GM19324 (cell line): ENCODE results near the gene NSD1.

Source experiments
- ATAC-seq: cut with Tn5 transposase; IDR thresholded peaks from one replicate; pipeline ENCODE4 v1.9.1; 2021; ENCODE audit warnings: mild to moderate bottlenecking, moderate library complexity; ENCODE audit not compliant: unreplicated experiment, low FRiP score

The NSD1 gene

DNA sequence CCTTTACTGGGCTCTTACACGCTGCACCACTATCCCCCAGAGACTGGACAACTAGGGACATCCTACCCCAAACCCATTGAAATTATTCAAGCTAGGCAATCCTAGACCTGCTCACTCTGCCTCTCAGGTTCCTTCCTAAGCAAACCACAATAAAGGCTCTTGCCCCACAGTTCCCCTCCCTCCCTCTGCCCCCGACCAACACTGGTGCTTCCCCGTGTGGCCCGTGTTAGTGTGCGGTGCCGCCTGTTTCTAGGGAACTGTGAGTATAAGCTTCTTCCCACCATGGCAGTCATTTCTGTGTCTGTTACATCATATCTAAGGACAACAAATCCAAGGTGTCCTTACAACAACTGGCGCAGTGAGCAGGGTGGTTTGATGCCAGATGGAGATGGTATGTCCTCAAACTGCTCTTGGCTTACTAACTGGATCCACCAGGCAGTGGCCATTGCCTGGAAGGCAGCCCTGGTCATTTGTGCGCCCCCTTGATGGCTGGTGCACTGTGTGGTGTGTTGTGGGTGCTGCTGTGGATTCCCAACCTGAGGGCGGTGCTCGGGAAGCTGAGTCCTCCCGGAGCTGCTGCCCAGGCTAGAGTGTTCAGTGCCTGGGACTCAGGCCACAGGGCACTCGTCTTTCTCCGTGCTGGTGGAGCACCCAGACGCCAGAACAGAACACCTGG lies 186.5 kb downstream of the NSD1 start:
- ATAC-seq, result no peak

DNA sequence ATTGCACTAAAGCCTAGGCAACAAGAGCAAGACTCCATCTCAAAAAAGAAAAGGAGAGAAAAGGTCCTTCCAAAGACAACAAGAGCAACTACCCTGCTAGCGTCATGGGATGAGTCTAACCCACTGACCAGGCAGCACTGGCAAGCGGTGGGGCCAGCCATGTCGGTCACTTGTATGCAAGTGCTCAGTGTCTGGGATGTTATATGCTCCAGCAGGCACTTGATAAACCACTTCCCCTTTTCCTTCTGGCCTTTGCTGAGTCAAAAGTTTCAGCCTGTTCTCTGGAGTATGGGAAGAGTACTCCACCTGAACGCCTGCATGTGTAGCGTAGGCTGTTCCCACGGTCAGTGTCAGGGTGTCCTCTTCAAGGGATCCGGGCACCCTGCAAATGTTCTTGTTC lies 187.3 kb downstream of the NSD1 start:
- ATAC-seq, result no peak

DNA sequence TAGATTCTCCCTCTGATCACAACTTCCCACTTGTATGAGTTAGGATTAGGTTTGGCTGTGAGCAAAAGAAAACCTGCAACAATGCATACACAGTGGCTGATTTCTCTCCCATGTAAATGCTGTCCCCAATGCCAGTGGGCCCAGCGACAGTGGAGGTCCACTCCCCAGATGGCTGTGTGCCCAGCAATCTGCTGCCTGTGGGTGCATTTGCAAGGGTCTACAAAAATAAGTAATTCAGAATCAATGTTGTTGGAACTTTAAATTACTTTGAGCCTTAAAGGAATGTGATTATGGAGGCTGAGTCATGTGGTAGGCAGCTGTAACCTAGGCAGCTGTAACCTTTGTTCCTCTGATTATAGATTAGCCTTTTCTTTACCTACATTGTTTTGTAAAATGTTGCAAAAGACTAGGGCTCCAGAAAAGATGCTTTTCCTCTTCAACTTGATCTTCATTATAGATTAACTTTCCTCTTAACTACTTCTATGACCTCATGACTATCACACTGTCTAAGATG lies 192.4 kb downstream of the NSD1 start:
- ATAC-seq, result no peak

DNA sequence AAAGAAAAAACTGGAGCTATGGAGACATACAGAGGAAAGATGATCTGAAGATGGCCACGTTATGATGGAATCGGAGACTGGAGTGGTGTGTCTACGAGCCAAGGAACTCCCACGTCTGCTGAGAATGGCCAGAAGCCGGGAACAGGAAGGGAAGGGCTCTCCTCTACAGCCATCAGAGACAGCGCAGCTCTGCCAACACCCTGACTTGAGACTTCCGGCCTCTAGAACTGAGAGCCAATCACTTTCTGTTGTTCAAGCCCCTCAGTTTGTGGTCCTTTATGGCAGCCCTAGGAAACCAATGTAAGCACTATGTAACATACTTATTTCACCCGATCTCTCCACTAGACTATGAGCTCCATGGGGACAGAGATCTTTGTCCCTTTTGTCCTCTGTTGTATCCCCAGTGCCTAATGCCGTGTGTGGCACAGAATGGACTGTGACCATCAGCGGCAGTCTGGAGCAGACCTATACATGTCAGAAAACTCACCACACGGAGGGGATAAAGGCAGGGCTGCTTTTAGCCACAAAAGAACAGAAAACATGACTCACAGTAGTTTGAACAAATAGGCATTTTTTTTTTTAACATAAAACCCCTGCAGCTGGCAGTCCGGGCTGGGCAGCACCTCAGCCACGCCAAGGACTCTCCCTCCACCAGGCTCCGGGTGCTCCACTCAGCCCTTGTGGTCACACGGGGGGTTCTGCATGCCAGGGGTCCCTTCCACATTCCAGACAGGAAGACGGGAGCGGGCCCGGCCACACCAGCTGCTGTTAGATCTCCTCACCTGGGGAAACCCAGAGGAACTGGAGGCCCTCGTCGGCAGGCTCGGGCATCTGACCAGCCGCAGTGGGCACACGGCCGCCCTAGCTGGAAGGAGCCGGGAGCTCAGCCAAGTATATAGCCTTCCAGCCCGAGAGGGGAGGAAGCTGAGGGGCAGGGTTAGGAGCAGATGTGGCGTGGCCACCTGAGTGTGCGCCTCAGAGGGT lies 194.3 kb downstream of the NSD1 start:
- no peak for ATAC-seq

DNA sequence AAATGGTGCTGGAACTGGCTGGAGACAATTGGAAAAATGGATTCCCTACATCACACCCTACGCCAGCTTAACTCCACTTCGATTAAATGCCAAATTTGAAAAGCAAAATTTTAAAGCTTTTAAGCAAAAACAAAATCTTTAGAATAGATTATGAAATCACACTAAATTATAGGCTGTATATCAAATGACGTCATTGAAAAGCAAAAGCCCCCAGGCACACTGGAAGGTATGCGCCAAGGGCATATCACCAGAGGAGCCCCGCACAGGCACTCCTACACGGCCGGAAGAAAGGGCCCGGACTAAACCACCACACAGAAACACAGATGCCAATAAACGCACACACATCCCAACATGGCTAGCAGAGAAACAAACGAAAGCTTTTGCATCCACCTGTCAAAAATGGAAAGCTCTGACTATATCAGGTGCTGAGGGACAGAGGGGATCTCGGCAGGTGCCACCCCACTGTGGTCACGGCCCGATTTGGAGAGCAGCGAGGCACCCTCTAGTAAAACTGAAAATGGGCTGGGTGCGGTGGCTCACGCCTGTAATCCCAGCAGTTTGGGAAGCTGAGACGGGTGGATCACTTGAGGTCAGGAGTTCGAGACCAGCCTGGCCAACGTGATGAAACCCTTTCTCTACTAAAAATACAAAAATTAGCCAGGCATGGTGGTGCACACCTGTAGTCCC lies 195.1 kb downstream of the NSD1 start:
- no peak for ATAC-seq

DNA sequence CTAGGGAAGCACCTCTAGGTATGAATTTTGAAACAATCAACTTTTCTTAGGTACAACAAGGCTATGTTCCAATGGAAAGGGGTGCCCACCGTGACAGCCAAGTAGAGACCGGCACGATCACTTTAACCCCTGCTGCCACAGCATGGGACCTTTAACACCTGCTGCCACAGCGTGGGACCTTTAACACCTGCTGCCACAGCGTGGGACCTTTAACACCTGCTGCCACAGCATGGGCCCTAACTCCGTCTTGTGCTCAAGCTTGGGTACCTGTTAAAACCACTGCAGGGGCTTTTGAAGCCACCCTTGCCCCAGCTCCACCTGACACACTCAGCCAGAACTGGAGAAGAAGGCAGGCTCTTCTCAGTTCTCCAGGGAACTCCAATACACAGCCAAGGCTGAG lies 196.3 kb downstream of the NSD1 start:
- no peak for ATAC-seq

DNA sequence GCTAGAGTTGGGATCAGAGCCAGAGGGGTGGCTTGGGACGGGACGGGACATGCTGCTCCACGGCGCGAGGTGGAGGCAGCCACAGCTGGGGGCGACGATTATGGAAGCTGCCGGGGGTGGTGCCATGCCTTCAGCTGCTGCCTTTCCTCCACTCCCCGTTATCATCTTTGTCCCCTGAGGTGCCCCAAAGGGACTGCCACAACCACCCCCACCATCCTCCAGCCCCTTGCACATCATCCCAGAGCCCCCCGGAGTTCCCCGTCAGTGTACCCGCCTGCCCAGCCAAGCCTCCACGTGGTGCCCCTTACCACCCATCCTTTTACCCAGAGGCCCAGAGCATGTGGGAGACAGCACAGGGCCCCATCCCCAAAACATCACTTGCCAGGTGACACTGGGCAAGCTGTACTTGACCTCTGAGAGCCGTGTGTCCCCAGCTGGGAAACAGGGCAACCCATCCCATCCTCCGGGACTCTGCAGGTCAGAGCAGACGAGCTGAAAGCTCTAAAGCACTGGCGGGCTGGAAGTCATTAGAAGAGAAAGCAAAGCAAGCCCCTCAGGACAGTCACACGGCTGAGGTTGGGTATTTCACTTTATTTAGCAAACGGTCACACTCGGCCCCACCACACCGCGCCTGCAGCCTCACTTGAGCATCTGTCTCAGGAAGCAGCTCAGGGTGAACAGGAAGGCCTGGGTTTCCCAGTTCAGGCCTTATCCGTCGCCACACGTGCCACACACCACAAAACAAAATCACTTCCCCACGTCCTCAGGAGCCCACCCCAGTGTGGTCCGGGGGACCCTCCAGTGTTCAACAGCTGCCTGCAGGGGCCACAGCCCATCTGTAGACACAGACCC lies 197.6 kb downstream of the NSD1 start:
- no peak for ATAC-seq

DNA sequence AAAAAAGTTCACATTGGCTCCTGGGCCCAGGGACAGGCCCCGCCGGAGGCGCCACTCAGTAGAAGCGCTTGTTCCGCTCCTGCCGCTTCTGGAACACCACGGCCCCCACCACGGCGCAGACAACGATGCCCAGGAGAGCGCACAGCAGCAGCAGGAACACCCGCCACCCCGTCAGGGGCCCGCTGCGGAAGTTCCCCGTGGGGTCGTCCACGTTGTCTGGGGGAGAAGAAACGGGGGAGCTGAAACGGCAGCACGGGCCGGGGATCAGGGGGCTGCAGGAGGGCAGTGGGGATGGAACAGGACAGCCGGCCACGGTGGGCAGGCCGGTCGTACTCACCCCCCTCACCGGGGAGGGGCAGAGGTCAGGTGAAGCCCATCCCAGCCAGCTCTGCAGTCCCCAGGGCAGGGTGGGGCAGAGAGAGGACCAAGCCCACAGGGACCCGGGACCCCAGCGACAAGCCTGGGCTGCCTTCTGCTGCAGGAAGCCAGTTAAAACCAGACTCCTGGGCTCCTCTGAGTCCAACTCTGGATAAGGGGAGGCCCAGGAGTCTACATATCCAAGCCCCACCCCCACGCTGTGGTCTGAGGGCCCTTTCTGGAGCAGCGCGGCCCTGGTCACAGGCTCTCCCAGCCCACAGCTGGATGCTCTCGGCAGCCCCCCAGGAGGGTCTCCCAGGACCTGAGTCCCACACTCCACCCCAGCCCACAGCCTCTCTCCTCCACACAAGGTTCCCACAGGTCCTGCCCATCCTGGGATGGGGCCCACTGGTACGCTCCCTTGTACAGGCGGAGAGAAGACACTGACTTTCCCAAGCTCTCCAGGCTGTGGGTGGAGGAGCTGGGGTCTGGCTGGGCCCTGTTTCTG lies 198.7 kb downstream of the NSD1 start:
- ATAC-seq, result no peak

DNA sequence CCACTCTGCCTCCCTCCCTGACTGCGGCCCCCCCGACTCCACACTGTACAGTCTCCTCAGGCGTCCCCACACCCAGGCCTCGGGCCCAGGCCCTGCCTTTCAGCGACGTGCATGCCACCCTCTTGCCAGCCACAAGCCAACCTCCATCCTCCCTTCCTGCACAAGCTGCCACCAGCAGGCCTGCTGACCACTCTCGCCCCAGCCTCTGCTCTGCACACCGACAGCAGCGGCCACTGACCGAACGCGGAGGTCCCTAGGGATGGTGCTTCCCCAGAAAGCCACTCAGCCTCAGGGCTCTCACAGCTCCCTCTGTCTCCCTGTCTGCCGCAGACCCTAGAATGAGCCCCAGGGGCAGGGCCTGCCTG lies 199.3 kb downstream of the NSD1 start:
- no peak for ATAC-seq

DNA sequence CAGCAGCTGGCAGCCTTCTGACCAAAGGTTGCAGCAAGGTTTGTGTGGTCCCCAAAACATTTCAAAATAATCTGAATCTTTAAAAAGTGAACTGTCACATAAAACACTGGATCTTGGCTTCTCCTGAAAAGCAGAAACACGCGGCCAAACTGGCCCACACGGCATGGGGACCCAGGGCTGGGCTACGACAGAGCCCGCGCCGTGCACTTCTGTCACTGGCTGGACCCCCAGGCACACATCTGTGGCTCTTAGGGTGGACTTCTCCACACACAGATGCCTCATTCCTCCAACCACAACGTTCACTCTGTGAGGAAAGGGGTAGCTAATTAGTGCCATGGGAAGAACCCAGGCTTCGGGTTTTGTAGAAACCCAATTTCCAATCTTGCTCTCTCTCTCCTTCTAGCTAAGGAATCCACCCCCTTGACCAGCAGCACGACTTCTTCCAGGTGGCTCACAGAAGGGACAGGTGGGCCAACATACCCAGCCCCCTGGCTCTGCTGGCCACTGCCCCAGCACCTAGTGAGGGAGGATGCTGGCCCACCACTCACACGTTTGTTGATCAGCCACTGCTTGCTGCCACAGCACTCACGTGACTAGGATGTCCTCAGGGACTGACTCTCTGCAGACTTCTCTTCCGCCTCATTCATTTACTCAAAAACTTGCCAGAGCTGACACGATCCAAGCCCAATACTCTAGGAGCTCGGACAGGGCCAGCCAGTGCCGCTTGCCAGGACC lies 200.0 kb downstream of the NSD1 start:
- ATAC-seq, result no peak

DNA sequence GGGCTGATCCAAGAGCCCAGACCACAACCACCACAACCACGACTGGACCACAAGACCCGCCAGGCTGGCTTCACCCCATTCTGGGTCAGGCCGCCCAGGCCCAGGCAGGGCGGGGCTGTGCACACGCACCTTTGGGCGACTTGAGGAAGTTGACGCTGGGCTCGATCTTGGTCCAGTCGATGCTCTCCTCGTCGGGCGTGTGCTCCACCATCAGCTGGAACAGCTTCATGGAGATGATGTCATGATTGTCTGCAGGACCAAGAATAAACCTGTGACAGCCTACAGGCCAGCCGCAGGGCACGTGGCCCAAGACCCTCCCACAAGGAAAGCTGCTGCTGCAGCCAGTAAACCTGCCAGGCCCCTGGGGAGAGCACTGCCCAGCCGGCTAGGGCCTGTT lies 200.6 kb downstream of the NSD1 start:
- ATAC-seq, result no peak

DNA sequence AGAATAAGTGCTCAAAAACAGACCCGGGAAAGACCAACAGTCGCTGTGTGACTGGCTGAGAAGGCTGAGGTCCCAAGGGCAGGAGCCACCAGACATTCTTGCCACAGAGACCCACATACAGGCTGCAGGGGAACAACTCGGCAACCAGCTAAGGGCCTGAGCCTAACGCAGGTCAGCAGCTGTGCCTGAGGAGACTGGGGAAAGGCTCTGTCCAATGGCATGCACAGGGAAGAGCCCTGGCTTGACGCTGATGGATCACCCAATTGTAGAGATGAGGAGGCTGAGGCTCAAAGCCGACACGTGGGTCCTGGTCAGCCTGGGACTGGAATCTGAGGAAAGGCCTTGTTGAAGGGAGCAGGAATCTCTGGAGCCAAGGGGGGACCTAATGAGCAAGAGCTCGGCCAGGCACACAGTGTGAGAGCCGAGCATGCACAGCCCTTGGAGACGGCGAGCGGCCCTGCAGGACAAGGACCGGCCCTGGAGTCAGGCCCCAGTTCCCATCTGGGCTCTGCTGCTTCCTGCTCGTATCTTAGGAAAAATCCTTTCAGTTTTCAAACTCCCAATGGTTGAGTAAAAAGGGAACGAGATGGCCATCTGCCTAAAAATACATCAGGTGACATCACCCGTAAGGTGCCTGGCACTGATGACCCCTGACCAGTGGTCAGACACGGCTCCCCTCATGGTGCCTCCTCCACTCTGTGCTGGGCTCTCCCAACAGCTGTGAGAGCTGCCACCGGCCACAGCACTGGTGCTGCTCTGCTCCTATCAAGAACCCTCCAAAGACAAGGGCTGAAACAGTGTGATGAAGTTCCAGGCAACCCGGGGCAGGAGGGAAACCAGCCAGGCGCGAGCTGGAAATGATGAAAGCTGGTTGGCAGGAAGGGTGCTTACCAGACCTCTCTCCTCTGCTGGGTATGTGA lies 201.5 kb downstream of the NSD1 start:
- no peak for ATAC-seq

DNA sequence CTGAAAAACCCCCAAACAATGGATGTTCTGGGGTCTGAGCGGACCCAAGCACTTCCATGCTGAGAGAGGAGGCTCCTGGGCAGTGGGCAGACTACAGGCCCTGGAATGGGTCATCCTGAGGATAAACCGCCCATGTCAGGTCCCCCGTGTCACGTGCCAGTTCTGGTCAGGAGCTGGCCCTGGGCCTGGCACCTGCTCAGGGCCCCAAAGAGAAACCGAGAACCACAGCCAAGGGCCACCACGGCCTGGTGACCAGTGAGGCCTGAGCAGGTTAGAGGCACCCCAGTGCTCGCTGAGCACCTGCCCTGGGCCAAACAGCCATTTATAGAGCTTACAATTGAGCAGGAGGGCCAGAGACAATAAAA lies 202.1 kb downstream of the NSD1 start:
- ATAC-seq, result no peak

DNA sequence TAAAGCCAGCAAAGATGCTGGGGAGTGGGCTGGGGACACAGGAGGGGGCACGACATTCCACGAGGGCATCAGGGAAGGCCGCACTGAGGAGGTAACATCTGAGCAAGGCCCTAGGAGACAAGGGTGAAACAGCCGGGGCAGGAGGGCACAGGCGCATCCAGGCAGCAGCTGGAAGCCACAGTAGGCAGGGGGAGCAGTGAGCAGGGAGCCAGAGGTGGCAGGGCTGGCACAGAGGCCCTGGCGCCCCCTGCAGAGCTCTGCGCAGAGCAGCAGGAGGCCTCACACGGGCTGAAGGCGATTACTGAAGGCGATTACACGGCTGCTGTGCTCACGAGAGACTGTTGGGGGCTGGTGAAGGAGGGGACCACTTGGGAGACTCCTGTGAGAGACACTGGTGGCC lies 202.5 kb downstream of the NSD1 start:
- ATAC-seq, result no peak

DNA sequence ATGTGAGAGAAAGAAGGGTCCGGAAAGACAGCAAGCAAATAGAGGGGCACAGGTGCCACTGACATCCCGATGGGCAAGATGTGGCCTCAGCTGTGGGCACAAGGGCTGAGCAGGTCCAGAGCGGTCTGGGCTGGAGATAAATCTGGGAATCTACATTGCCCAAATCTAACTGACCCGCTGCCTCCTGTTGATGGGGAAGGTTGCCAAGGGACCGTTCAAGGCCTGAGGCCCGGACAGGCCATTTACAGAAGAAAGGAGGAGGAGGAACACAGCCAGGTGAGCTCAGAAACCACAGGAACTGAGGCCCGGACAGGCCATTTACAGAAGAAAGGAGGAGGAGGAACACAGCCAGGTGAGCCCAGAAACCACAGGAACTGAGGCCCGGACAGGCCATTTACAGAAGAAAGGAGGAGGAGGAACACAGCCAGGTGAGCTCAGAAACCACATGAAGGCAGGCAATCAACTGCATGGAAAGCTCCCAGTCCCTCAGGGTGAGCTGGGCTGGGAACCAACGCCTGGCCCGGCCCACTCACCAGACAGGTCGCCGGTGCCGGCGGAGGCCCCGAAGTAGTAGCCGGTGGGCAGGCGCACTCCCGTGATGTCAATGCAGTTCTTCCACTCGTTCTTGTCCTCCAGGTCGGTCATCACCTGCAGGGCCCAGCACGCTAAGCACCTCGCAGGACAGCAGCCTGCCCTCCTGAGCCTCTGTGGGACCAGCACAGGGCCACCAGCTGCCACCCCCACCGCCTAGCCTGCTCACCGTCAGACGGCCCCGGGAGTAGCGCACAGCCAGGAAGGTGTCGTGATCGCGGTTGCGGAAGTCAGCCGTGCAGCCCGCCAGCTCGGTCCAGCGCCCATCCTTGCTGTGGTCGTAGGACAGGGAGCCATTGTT lies 203.3 kb downstream of the NSD1 start:
- ATAC-seq, result no peak

DNA sequence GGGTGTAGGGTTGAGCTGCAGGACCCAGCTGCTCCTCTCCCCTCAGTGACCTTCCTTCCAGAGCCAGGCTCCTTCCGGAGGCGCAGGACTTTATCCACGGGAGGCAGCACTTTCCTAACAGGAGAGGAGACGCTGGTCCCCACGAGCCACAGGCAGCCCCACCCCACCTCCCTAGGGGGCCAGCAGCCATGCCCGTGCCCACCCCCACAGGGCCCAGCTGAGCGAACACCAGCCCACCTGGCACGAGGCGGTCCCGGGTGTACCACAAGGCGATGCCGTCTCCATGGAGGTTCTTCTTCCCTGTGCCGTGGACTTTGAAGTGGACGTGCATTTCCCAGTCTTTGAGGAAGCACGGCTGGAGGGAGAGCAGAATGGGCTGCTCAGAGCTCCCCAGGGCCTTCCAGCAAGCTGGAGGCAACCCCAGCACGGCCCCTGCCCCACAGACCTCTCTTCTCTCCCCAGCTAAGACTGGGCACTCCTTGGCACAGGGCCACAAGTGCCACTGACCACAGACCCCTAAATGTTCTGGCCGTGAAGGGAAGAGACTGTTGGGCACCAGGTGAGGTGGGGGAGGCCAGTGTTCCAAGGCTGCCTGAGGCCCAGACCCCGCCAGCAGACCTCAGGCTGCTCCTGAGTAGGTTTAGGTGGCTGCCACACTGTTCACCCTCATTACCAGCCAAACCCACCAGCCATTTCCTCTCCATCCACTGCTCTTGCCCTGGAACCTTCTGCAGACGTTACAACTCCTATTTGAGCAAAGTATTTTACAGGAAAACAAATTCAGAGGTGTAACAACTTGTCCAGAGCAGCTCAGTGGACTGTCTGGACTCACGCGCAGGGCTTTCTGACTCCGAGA lies 204.9 kb downstream of the NSD1 start:
- no peak for ATAC-seq
